GM12874 (cell line): ENCODE data around the gene LARP1.

Source experiments
- TF ChIP-seq, protein P1 (sequence below): IDR thresholded peaks from 2 replicates; pipeline ENCODE4 v1.5.1; 2011; ENCODE audit warnings: low read depth, mild to moderate bottlenecking, control low read depth, low read length, moderate library complexity; ENCODE audit not compliant: insufficient read depth

Gene LARP1

GRCh38 chr5:154755361-154756008 is at the start of gene LARP1:
TSS of gene LARP1 (plus strand) at chr5:154755377. CDS start at chr5:154755758, 381 bp downstream.
- TF ChIP-seq, protein P1, sequence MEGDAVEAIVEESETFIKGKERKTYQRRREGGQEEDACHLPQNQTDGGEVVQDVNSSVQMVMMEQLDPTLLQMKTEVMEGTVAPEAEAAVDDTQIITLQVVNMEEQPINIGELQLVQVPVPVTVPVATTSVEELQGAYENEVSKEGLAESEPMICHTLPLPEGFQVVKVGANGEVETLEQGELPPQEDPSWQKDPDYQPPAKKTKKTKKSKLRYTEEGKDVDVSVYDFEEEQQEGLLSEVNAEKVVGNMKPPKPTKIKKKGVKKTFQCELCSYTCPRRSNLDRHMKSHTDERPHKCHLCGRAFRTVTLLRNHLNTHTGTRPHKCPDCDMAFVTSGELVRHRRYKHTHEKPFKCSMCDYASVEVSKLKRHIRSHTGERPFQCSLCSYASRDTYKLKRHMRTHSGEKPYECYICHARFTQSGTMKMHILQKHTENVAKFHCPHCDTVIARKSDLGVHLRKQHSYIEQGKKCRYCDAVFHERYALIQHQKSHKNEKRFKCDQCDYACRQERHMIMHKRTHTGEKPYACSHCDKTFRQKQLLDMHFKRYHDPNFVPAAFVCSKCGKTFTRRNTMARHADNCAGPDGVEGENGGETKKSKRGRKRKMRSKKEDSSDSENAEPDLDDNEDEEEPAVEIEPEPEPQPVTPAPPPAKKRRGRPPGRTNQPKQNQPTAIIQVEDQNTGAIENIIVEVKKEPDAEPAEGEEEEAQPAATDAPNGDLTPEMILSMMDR: no peak

GRCh38 chr5:154706416-154706815 is 48.8 kb upstream of the LARP1 start:
- TF ChIP-seq, protein P1: no peak

DNA sequence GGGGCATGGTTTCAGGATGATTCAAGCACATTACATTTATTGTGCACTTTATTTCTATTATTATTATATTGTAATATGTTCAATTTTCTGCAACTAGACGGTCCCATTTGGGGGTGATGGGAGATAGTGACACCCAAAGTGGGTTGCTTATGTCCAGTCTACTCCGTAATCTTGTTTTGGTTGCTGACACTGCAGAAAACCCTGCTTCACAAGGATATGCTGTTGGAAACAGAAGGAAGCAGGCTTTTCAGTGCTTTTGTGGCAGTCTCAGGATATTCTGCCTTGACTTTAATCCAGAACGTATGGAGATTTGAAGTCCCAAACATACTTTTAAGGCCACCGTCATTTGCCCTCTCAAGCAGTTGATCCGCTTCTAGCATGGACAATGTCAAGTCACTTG is 47.5 kb upstream of the LARP1 start:
- TF ChIP-seq, protein P1: no peak

DNA sequence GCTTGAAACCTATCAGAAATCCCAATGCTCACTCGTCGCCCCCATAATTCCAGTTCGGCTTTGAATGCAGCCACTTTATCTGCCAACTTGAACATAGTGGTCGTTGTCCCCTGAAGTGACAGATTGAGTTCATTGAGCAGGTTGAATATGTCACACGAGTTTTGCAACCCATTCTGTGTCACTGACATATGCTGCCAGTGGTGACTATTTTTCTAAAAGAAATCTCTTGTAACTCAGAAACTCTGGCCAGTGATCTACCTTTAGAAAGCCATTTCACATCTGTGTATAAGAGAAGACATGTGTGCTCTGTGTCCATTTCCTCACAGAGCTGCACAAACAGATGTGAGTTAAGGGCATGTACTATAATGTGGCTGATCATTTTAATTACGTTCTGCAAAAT is 47.0 kb upstream of the LARP1 start:
- TF ChIP-seq, protein P1: no peak

DNA sequence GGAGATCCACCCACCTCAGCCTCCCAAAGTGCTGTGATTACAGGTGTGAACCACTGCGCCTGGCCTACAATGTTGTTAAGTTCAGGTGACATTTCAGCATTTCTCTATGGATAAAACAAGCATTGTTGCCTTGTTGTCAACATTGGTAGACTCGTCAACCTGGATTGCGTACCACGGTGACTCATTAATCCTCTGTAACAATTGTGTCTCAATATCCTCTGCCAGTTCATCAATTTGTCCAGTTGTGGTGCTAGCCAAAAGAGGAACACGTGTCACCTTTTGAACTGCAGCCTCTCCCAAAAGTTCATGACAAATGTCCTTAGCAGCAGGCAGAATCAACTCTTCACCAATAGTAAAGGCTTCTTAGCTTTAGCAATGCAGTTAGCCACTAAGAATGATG is 46.3 kb upstream of the LARP1 start:
- TF ChIP-seq, protein P1: no peak

- TF ChIP-seq, protein P1: no peak
These were observed 45.5 kb upstream of the LARP1 start for GRCh38 chr5:154709368-154710305.
